NCI-H524 (cell line): Measurements from ENCODE around the gene FABP1.

ENCODE experiments used
- DNase-seq, 2 experiments: peaks; one replicate each; lab custom pipeline; 2025; lab: John Stamatoyannopoulos, UW

Gene FABP1

DNA sequence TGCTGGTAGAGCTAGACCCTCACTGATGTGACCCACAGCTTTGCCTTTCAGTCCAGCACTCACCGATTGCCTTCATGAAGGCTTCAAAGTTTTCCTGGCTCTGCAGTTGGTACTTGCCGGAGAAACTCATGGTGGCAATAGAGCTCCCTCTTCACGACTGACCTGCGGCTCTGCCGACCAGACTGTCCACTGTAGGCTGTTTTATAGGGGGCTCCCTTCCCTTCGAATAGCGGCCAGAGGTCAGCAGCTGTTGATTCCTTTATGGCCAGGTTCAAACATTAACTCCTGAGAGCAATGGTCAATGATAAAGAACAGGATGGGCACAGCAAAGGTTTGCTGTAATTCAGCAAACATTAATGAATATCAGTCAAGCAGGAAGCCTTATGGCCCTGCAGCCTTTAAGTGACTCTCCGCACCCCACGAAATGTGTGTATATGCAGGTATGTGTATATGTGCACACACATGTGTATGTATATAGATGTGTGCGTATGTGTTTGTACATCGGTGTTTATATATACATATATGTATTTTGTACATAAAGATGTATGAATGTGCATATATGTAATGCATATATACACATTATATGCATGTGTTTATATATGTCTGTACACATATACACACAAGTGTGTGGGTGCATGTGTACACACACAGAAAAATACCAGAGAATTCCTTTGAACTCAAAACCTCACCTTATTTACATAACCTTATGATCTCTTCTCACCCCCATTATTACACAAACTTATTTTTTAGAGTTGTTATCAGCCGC is at the start of gene FABP1:
Gene FABP1, minus strand, starts transcription at position 175 of the 766 bp plus-strand sequence. Its CDS starts 45 bp downstream, at position 130.
- no peak for DNase-seq

DNA sequence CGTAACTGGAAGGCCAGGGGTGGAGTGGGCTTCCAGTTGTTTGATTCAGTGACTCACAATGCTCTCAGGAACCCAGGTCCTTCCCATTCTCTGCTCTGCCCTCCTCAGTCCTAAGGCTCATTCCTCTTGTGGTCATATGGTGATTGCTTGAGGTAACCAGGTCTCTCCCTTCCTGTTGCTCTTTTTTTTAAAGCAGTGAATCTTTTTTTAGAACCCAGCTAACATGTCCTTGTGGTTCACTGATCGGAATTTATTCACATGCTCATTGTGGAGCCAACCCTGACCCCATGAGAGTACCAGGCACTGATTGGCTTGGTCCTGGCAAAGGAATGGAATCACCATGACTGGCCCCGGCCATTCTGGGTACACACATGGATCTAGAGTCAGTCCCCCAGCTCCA is 49.7 kb upstream of the FABP1 start:
- DNase-seq = no peak

DNA sequence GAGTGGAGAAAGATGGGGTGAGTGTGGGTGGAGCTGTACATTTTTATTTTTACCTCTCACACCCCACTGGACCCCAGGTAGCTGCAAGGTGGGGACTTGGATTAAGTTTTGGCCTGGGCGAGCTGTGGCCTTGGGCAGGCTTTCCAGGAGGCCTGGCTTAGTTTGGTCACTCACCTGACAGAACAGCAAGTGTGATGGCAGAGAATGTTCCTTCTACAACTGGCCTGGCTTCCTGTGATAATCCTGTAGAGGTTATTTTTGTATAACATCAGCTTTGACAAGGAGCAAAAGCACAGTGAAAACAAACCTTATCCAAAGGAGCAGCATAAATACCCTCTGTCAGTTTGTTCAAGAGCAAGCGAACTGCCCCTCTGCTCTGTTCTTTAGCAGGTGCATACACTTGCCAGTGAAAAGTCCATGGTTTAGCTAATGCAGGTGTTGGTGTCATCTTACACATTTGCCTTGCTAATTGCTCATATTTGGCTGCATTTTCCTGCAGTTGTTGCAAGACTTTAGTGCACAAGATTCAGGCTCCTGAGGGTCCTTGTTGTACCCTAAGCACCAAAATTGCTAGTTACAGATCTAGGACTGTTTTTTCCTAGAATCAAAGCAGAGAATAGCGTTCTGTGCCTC is 48.6 kb upstream of the FABP1 start:
- peak in 1 of 2 experiments; percentile 23 for DNase-seq

DNA sequence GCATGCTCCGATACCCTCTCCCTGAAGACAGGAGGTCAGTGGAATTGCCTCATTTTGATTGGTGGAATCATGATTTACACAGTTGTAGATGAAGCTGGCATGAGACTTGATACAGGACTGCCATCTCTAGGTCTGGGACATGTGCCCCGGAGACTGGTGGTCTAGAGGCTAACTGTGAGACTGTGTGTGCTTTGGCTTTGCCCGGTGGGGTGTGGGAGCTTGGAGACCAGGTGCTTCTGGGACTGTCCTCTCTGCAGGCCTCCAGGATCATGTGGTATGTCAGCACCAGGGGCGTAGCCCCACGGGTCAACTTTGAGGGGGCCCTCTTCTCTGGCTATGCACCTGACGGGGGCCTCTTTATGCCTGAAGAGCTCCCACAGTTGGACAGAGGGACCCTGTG is 45.0 kb upstream of the FABP1 start:
- DNase-seq = no peak

DNA sequence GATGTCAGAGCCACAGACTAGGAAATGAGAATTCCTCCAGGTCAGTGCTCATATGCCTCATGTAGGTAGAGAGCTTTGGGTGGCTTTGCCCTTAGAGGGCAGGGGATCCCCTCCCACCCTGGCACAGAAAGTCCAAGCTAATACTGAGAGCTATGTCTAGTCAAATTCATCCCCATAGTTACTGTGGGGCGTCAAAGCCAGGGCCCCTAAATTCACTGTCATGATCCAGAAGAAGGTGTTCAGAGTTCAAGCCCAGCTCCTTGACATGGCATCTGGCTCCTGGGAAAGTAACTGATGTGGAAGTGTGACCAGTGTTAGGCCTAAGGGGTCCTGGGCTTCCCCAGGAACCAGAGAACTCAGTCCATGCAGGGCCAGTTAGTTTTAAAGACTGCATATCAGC is 44.1 kb upstream of the FABP1 start:
- no peak for DNase-seq

DNA sequence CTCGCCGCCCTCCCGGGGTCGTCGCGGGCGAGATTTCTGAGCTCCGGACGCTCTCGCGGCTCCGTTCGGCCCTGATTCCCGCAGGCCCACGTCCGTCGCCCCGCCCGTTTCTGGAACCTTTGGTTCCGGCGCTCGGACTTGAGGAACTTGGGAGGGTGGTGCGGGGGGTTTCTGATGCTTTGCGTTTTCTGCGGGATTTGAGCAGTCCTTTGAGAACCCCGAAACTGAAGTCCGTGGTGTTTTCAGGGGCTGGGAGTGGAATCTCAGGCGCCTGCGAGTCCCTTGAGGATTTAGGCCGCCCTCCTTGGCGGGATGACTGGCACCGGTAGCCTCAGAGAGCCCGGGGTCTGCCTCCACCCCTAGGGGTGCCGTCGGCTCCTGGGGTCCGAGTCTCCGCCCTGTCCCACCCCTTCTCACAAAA is 42.6 kb upstream of the FABP1 start:
- peak in 1 of 2 experiments; percentile 31 for DNase-seq

DNA sequence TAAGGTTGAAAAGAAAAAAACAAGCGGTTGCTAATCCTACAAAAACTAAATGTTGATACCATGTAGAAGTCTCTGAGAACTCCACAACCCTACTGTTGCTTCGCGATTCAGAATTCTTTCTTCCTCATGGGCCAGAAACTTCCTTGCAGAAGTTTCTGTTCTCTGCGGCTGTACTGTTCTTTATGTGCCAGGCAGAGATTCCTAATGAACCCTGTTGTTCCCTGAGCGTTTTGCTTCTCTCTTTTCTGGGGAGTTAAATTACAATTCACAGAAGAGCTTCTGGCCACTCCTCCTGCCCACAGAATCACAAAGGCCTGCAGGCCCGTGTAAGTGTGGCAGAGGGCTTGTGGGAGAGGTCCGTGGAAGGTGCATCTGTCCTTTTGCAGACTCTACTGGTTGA is 40.5 kb upstream of the FABP1 start:
- DNase-seq = no peak

DNA sequence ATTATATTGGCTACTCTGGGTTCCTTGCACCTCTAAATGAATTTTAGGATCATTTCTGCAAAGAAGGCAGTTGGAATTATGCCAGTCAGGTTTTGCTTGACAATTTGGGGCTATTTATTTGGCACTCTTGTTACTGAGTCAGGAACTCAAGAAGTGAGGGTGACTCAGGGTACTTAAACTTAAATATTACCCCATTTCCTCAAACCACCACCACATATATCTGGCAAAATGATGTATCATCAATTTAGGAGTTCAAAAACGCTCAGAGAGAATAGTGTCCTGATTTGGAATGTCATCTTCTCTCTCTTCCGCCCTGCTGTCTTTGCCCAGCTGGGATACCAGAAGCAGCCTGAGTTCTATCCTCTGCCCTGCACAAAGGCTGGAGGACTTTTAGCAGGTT is 39.9 kb upstream of the FABP1 start:
- no peak for DNase-seq

DNA sequence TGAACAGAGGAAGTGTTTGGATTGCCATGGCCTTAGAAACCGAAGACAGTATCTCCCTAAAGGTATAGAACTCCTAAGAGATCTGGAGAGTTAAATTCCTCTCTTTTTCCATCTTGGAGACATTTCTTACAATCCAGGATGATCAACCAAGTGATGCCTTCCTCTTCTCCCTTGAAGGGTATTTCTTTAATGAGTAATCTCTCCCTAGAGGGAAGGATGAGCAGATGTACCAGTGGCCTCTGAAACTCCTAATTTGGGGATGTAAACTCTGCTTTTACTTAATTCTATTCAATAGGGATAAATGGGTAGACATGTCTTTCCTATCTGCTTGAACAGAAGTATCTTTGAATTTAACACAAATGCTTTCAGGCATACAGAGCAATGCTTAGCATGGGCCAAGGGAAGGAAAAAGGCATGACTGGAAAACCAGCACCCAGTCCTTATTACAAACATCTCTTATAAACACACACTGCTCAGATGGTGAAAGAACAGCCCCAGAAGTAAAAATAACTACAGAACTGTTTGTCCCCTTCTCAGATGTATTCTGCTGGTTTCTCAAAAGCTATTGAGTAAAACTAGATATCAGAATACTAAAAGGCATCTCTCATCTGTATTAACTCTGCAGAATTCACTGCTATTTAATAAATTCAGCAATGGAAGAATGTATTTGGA is 37.6 kb upstream of the FABP1 start:
- no peak for DNase-seq

DNA sequence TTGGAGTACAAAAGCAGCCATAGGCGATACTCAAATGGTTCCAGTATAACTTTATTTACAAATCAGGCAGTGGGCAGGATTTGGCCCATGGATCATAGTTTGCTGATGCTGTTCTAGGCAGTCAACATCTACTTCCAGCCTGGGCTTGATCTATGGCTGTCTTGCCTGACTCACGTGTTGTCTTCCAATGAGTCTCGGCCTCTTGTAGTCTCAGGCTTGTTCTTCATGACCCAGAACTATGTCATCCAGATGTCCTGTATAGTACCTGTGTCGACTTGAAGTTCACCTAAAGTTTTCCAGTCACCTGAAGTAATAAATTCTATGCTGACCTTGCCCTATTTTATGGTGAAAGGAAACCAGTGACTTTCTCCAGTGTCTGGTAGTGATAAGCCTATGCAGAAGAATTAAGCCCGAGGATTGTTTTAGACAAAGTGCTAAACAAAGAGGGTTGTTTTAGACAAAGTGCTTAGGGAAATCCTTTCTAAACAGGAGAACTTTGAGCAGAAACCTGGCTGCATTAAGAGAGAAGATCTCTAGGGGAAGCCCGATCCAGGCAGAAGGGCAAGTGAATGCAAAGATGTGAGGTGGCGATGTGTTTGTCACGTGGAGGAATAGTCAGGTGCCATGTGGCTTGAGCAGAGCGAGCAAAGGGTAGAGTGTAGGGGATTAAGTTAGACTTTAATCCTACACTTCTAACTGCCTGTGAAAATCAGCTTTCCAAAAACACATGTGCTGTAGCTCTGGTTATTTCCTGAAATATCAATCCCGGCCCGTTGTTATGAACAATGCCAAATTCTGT is 33.8 kb upstream of the FABP1 start:
- peak; percentile 14 to 70 for DNase-seq

DNA sequence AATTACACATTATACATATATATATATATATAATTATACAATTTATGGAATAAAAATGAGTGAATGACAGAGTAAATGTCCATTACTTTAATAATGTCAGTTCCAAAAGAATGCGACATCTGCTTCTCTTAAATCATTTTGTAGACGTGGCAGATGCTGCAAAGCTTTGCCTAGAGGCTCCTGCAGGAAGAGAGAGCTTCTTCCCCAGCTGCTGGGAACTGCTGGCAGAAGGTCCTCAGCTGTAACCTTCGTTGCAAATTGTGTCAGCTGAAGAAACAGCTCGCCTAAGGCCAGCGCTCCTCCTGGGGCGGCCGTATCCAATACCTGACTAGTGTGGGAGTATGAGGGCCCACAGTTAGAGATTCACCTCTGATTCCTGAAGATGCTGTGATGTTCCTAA is 32.7 kb upstream of the FABP1 start:
- peak; percentile 55 to 85 for DNase-seq

DNA sequence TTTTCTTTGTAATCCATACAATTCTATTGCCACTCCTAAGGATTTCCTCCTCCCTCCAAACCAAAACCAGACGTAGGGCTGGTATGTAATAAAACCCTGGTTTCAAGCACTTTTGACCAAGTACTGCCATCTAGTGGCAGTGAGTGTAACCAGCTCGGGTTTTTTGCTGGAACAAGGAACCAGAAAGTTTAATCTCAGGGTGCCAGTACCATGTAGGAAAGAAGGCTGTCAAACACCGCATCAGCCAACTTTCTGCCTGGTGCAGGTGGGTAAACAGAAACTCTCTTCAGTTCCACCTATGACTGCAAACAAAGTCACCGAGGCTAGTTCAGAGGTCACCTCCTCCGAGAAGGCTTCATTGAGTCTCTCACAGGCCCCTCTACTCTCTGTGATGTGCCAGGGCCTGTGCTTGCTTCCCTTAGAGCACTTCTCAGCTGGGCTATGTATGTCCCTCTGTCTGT is 32.1 kb upstream of the FABP1 start:
- DNase-seq = peak; percentile 46 to 74

DNA sequence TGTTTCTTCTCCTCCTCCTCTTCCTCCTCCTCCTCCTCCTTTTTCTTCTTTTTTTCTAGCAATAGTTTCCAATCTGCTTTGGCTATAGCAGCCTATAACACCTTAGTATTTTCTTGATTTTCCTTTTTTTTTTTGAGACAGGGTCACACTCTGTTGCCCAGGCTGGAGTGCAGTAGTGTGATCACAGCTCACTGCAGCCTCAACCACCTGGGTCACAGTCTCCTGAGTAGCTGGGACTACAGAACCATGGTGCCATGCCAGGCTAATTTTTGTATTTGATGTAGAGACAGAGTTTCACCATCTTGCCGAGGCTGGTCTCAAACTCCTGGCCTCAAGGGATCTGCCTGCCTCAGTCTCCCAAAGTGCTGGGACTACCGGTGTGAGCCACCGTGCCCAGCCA is 31.6 kb upstream of the FABP1 start:
- DNase-seq = no peak

DNA sequence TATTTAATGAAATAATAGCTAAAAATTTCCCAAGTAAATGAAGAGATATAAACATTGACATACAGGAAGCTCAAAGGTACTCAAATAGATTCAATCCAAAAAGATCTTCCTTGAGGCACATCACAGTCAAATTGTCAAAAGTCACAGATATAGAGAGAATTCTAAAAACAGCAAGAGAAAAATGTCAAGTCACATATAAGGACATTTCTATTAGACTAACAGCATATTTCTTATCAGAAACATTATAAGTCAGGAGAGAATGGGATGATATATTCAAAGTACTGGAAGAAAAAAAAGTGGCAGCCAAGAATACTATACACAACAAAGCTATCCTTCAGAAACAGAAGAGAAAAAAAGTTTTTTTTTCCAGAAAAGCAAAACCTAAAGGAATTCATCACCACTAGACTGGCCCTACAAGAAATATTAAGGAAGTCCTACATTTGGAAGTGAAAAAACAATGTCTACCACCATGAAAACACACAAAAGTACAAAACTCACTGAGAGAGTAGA is 21.1 kb upstream of the FABP1 start:
- DNase-seq = no peak

DNA sequence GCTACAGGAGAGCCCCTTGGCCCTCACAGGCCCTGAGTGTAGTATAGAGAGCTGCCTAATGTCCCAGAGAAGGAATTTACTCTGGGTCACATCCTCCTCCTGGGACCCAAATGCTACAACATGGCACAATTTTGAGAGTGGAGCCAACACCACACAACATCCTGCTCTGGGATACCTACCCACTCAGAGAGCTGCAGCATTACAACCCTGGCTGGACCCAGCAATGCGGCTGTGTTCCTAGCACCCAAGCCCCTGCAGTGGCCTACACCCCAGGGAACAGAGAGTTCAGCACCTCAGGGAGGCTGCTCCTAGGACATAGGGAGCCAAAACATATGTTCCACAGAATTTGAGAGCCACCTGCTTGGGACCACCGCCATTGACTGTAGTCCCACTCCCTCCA is 19.3 kb upstream of the FABP1 start:
- DNase-seq = no peak

DNA sequence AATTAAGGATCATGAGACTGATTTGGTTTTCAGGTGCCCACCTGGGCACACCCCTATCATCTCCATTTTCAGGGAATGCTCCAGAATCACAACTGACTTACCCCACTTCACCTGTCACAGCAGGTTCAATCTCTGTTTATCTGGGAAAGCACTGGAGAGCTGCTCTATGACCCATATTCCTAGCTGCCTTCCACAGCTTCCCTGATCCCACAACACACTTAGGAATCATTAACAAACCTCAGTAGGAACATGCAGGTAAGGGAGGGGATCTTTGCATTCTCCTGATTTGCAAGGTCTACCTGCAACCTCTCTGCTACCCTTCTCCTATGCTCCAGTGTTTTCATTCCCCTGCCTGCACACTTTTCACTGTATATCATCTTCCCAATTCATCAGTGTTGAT is 18.7 kb upstream of the FABP1 start:
- DNase-seq = no peak

DNA sequence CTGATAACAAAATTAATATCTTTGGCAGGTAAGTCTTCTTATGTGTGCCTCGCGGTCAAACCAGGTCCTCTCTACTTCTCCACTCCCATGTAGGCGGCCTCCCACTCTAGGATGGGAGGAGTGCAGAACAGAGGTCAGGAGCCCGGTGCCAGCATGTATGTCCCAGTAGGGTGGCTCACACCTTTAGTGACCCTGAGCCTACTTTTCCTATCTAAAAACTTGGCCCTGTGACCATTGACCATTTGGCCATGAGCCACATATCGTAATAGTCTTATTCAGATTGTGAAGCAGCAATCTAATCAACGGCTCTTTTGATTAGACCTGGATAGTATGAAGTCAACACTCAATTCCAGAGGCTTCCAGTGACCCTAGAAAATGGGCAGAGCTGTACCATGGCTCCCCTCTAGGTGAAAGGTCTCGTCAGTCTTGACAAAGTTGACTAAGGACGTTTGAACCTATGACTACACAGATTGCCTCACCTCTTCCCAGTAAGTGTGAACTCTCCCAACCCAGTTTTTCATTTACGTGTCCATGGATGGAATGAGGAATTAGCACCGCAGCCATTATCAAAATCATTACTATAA is 17.1 kb upstream of the FABP1 start:
- no peak for DNase-seq

DNA sequence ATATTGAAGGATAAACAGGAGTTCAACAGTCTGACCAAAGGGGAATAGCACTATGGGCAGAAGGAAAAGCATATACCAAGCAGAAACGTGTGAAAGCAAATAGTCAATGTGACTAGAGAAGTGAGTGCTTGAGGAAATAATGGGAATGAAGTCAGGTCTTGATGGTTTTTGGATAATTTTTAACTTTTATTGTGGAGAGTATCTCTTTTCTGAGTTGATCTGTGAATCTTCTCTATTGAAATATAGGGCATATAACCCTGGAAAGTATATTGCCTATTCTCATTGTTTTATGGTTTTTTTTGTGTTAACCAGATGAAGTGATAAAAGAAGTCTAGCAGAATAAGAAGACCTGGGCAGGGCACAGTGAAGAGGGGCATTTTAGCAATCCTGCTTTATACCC is 16.4 kb upstream of the FABP1 start:
- DNase-seq = no peak

DNA sequence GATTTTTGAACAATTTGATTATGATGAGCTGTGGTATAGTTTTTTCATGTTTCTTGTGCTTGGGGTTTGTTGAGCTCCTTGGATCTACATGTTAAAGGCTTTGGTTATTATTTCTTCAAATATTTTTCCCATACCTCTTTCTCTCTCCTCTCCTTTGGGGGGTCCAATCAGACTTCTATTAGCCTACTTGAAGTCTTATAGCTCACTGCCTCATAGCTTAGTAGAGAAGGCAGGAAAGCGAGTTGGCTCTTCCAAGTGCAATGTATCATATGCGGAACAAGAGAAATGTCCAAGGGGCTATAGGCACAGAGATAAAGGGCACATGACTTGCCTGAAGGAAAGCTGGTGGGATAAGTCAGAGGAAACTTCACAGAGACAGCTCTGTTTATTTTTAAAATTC is 14.1 kb upstream of the FABP1 start:
- DNase-seq = no peak

DNA sequence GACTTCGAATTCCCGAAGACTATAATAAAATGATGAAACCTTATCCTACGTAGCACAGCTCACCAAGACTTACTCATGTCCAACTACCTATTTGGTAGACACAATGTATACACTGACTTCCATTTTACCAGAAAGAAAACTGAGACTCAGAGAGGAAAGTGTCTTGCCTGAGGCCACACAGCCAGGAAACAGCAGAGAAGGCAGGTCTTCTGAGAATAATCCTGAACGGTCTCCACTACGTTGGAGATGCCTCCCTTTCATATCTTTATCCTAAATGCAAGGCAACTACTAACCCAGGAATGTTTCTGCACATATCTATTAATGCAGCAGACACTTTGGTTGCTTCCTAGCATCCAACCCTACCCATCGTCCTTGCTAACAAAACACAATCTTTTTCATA is 11.9 kb upstream of the FABP1 start:
- no peak for DNase-seq

DNA sequence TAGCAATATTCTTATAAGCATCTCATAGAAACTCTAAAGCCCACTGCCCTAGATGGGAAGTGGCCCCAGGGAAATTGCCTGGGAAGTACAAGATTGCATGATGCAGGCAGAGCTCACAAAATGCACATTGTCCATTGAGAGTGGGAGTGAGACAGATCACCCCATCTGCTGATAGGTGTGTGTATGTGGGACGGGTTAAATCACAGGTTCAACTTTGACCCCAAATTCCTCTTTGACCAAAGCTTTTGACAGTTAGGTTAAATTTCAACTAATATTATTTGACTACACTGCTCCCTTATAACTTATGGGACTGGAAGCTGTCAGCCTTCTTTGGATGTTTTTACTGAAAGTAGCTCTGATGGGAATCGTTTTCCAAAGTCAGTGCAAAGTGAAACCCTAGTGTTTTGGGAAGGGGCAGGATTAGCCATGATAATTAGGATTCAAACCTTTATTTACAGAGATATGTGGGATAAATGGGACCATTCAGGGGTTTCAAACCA is 11.4 kb upstream of the FABP1 start:
- DNase-seq = no peak
